ENCODE measurements around the gene KLHL7.
"Not testable (repeated sequence)": the region's sequence is repeated elsewhere in the genome, so short reads cannot be mapped to it uniquely, and the experiment has no call there.

KLHL7 gene

GRCh38 chr7:23183279-23184012 is 77.9 kb downstream of the KLHL7 start:
- DNase-seq: no peak

GRCh38 chr7:23184291-23184690 is 78.7 kb downstream of the KLHL7 start:
- no peak for DNase-seq

GRCh38 chr7:23184709-23185359 is 79.2 kb downstream of the KLHL7 start:
- peak; percentile 6 for DNase-seq

GRCh38 chr7:23185980-23186379 is 80.4 kb downstream of the KLHL7 start:
- DNase-seq: no peak

- DNase-seq: no peak
These were observed 85.4 kb downstream of the KLHL7 start for GRCh38 chr7:23191022-23191421.

GRCh38 chr7:23193650-23194227 is 88.2 kb downstream of the KLHL7 start:
- not testable (repeated sequence) for DNase-seq

- no peak for DNase-seq
These were observed 90.7 kb downstream of the KLHL7 start for GRCh38 chr7:23196306-23196705.

GRCh38 chr7:23197745-23198144 is 92.2 kb downstream of the KLHL7 start:
- DNase-seq: not testable (repeated sequence)

- DNase-seq: no peak
These were observed 94.7 kb downstream of the KLHL7 start for GRCh38 chr7:23200331-23200730.

- no peak for DNase-seq
These were observed 98.7 kb downstream of the KLHL7 start for GRCh38 chr7:23204241-23204640.

- no peak for DNase-seq
These were observed 100.0 kb downstream of the KLHL7 start for GRCh38 chr7:23205577-23205908.

- DNase-seq: no peak
These were observed 100.6 kb downstream of the KLHL7 start for GRCh38 chr7:23205909-23206767.

GRCh38 chr7:23207021-23207420 is 101.4 kb downstream of the KLHL7 start:
- no peak for DNase-seq

- no peak for DNase-seq
These were observed 102.3 kb downstream of the KLHL7 start for GRCh38 chr7:23207884-23208283.

GRCh38 chr7:23208316-23208715 is 102.7 kb downstream of the KLHL7 start:
- DNase-seq: no peak

- DNase-seq: no peak
These were observed 104.9 kb downstream of the KLHL7 start for GRCh38 chr7:23210506-23210905.

- DNase-seq: no peak
These were observed 106.0 kb downstream of the KLHL7 start for GRCh38 chr7:23211589-23211988.

- no peak for DNase-seq
These were observed 106.8 kb downstream of the KLHL7 start for GRCh38 chr7:23212395-23212794.

GRCh38 chr7:23212841-23213240 is 107.3 kb downstream of the KLHL7 start:
- no peak for DNase-seq

GRCh38 chr7:23213755-23214154 is 108.2 kb downstream of the KLHL7 start:
- DNase-seq: no peak

GRCh38 chr7:23214423-23214822 is 108.8 kb downstream of the KLHL7 start:
- no peak for DNase-seq

- no peak for DNase-seq
These were observed 109.4 kb downstream of the KLHL7 start for GRCh38 chr7:23214938-23215337.

GRCh38 chr7:23216021-23216420 is 110.4 kb downstream of the KLHL7 start:
- DNase-seq: no peak
